HCT116 (cell line): Measurements from ENCODE around the gene FCHO1. TPM values are rescaled to one million over a fixed set of nuclear protein-coding genes. Genes with fewer than 3 reads are reported as not detected.

Source experiments
- ATAC-seq: fragments of 200-7000 bp; cut with Tn5 transposase; 2 replicates; pipeline ENCODE4 v1.9.1; 2020; ENCODE audit warnings: mild to moderate bottlenecking, moderate library complexity
- BruUV-seq: library from RNA; stranded (reverse); fragments of 400-500 nt; replicated peaks from 2 replicates; lab custom pipeline; 2021; lab: Mats Ljungman, UMichigan
- CTCF ChIA-PET: fragments of 300-600 bp; sonication (Branson Sonifier 250); formaldehyde crosslinking; loops from one replicate; lab custom pipeline; 2021; ENCODE audit warnings: antibody characterized with exemption; lab: Charles Lee
- POLR2A ChIA-PET: fragments of 300-600, 350-600 bp; sonication (Branson Sonifier 250); formaldehyde crosslinking; loops from one replicate; lab custom pipeline; 2021; ENCODE audit warnings: antibody characterized with exemption; lab: Charles Lee
- RAD21 ChIA-PET, 2 experiments: fragments of 300-600 bp; sonication (Branson Sonifier 250); formaldehyde crosslinking; loops; one replicate each; lab custom pipeline; 2023; ENCODE audit warnings: low total read pairs in 2 of 2; ENCODE audit not compliant: uncharacterized antibody in 2 of 2, unreplicated experiment in 2 of 2, low non-redundant PET in 1 of 2; lab: Charles Lee
- DNase-seq: peaks from one replicate; pipeline ENCODE4 v3.0.0-alpha.2; 2010; ENCODE audit warnings: low read depth, low spot score
- H2AFZ ChIP-seq: fragments of 200-600 bp; shearing (Covaris generic), sonication (generic); 2 replicates; pipeline ENCODE4 v1.6.1; 2017; ENCODE audit warnings: low read depth, mixed run types, mixed read lengths, antibody characterized with exemption, low read length; ENCODE audit not compliant: poor library complexity, severe bottlenecking
- H3K27ac ChIP-seq: 2 replicates; pipeline ENCODE4 v1.5.1; 2012; ENCODE audit warnings: low read depth, low read length
- H3K27me3 ChIP-seq: fragments of 200-600 bp; sonication (generic); 2 replicates; pipeline ENCODE4 v1.6.1; 2016; ENCODE audit warnings: mixed run types, low read length, mixed read lengths; ENCODE audit not compliant: insufficient read depth
- H3K36me3 ChIP-seq, 2 experiments: fragments of 200-500 bp in 1 of 2; fragments of 200-600 bp in 1 of 2; sonication (Bioruptor generic) in 1 of 2; sonication (generic) in 1 of 2; 2 replicates each; pipeline versions ENCODE4 v1.5.1 to v1.6.1; 2014 to 2016; ENCODE audit warnings: low read length in 2 of 2, inconsistent platforms in 1 of 2, mixed read lengths in 1 of 2, mixed run types in 1 of 2; ENCODE audit not compliant: insufficient read depth in 2 of 2, control insufficient read depth in 1 of 2
- H3K4me1 ChIP-seq, 2 experiments: fragments of 200-600 bp in 1 of 2; sonication (generic) in 1 of 2; 2 replicates each; pipeline versions ENCODE4 v1.5.1 to v1.6.1; 2012 to 2017; ENCODE audit warnings: low read length in 2 of 2, inconsistent platforms in 1 of 2, mild to moderate bottlenecking in 1 of 2, mixed read lengths in 1 of 2, mixed run types in 1 of 2, moderate library complexity in 1 of 2; ENCODE audit not compliant: insufficient read depth in 2 of 2, control insufficient read depth in 1 of 2
- H3K4me2 ChIP-seq: fragments of 200-600 bp; sonication (generic); 2 replicates; pipeline ENCODE4 v1.6.1; 2017; ENCODE audit warnings: mixed run types, low read length, mixed read lengths
- H3K4me3 ChIP-seq, 2 experiments: fragments of 200-600 bp in 1 of 2; sonication (generic) in 1 of 2; replicated peaks in 1 of 2; 2 replicates each; pipeline ENCODE4 v1.5.1; 2011 to 2016; ENCODE audit warnings: low read length in 2 of 2, control low read depth in 1 of 2, low read depth in 1 of 2, mild to moderate bottlenecking in 1 of 2, mixed read lengths in 1 of 2, mixed run types in 1 of 2
- H3K79me2 ChIP-seq: fragments of 200-600 bp; sonication (generic); 2 replicates; pipeline ENCODE4 v1.6.1; 2017; ENCODE audit warnings: mild to moderate bottlenecking, mixed run types, low read length, moderate library complexity, mixed read lengths; ENCODE audit not compliant: insufficient read depth
- H3K9ac ChIP-seq: fragments of 200-600 bp; sonication (generic); 2 replicates; pipeline ENCODE4 v1.6.1; 2016; ENCODE audit warnings: low read length, mixed read lengths
- H3K9me2 ChIP-seq: fragments of 200-600 bp; sonication (generic), shearing (Covaris generic); 2 replicates; pipeline ENCODE4 v1.6.1; 2017; ENCODE audit warnings: mixed run types, mild to moderate bottlenecking, moderate library complexity; ENCODE audit not compliant: insufficient read depth
- H3K9me3 ChIP-seq, 2 experiments: fragments of 200-500 bp in 1 of 2; fragments of 200-600 bp in 1 of 2; sonication (Bioruptor generic) in 1 of 2; sonication (generic) in 1 of 2; 2 replicates each; pipeline ENCODE4 v1.6.1; 2014 to 2017; ENCODE audit warnings: low read length in 2 of 2, mixed read lengths in 2 of 2, inconsistent platforms in 1 of 2, low read depth in 1 of 2, mild to moderate bottlenecking in 1 of 2, mixed run types in 1 of 2, moderate library complexity in 1 of 2; ENCODE audit not compliant: control insufficient read depth in 1 of 2, insufficient read depth in 1 of 2
- H4K20me1 ChIP-seq: fragments of 200-600 bp; sonication (generic), shearing (Covaris generic); 2 replicates; pipeline ENCODE4 v1.6.1; 2017; ENCODE audit warnings: mixed run types, mild to moderate bottlenecking, moderate library complexity; ENCODE audit not compliant: insufficient read depth
- CBX3 ChIP-seq: IDR thresholded peaks from 2 replicates; pipeline ENCODE4 v1.6.1; 2012; ENCODE audit warnings: low read depth
- CTCF ChIP-seq, 3 experiments: fragments of 200-600 bp in 1 of 3; sonication (generic) in 1 of 3; IDR thresholded peaks in 2 of 3; conservative IDR thresholded peaks in 1 of 3; 2 replicates each; pipeline ENCODE4 v1.5.1; 2012 to 2017; ENCODE audit warnings: low read depth in 2 of 3, low read length in 2 of 3, antibody characterized with exemption in 1 of 3, borderline replicate concordance in 1 of 3, control low read depth in 1 of 3, mild to moderate bottlenecking in 1 of 3, mixed read lengths in 1 of 3, mixed run types in 1 of 3, moderate library complexity in 1 of 3; ENCODE audit not compliant: insufficient read depth in 1 of 3
- EGR1 ChIP-seq: IDR thresholded peaks from 2 replicates; pipeline ENCODE4 v1.6.1; 2012; ENCODE audit warnings: low read depth
- FOSL1 ChIP-seq: IDR thresholded peaks from 2 replicates; pipeline ENCODE4 v1.6.1; 2012; ENCODE audit warnings: low read depth
- JUND ChIP-seq: IDR thresholded peaks from 2 replicates; pipeline ENCODE4 v1.6.1; 2012
- POLR2A ChIP-seq: IDR thresholded peaks from 2 replicates; pipeline ENCODE4 v1.7.0; 2011; ENCODE audit warnings: borderline replicate concordance; ENCODE audit not compliant: insufficient read depth, insufficient read length; ENCODE audit errors: extremely low read depth
- POLR2AphosphoS5 ChIP-seq: IDR thresholded peaks from 2 replicates; pipeline ENCODE4 v1.6.1; 2011; ENCODE audit warnings: mild to moderate bottlenecking, low read depth, low read length, moderate library complexity
- RAD21 ChIP-seq: IDR thresholded peaks from 2 replicates; pipeline ENCODE4 v1.6.1; 2012; ENCODE audit warnings: low read depth, mild to moderate bottlenecking
- REST ChIP-seq: IDR thresholded peaks from 2 replicates; pipeline ENCODE4 v1.6.1; 2012; ENCODE audit warnings: low read depth
- SIN3A ChIP-seq: IDR thresholded peaks from 2 replicates; pipeline ENCODE4 v1.6.1; 2012; ENCODE audit warnings: low read depth
- SP1 ChIP-seq: IDR thresholded peaks from 2 replicates; pipeline ENCODE4 v1.6.1; 2012; ENCODE audit warnings: low read depth
- YY1 ChIP-seq: IDR thresholded peaks from 2 replicates; pipeline ENCODE4 v1.6.1; 2011; ENCODE audit warnings: low read length, low read depth, moderate library complexity, mild to moderate bottlenecking; ENCODE audit not compliant: insufficient replicate concordance; ENCODE audit errors: extremely low read depth
- intact Hi-C: fragments of 100-400 bp; cut with micrococcal nuclease; formaldehyde crosslinking; loops from 2 replicates; pipeline ENCODE4 v1.10.0; 2022
- total RNA-seq: library from RNA; stranded (reverse); gene quantifications from one replicate; pipeline ENCODE4 v1.2.1, GENCODE V29; 2021; ENCODE audit not compliant: unreplicated experiment

Gene FCHO1
- total RNA-seq, 1 experiment from 2014 or later = 28.1 TPM

- Histone ChIP-seq H3K27me3 (no peaks in the 10 kb centered on the region), H3K4me2 (peak overlapping the region; percentile 93), H3K36me3 (no peaks in the 10 kb centered on the region), H3K27ac (peak overlapping the region; percentile 84), H3K4me1 (peaks cover 46 to 75% of the 10 kb centered on the region in 2 experiments), H3K9ac (peak overlapping the region; percentile 86), H3K79me2 (peaks cover 45% of the 10 kb centered on the region), H3K9me3 (no peaks in the 10 kb centered on the region)
- BruUV-seq = no TSS peak
- intact Hi-C loops = loop anchor here (2.0 to 5.0 kb wide), 2 partner anchors 18 to 45 kb away; no protein-coding TSS in a partner anchor
- ChIA-PET POLR2A (interaction anchor here (1.0 to 3.4 kb wide), 2 partner anchors 34 to 191 kb away, joined by 3 to 20 read pairs; no protein-coding TSS in a partner anchor), CTCF (interaction anchor here (1.3 to 2.7 kb wide), 2 partner anchors 14 to 31 kb away, joined by 3 to 10 read pairs; no protein-coding TSS in a partner anchor)
- TF ChIP-seq CBX3 = peak; percentile 57
- no peak for TF ChIP-seq EGR1
- TF ChIP-seq, all 23 proteins: peak for 1
- Histone ChIP-seq H3K9me2 (no peaks in the 10 kb centered on the region), H4K20me1 (no peaks in the 10 kb centered on the region), H2AFZ (no peak overlapping the region), H3K4me3 (peak overlapping the region; percentile 75 to 90)
- DNase-seq (no peak), ATAC-seq (peak; percentile 1; the same call in 1 of the 2 replicates)
- RAD21 ChIA-PET = interaction anchor here in 1 of 2 experiments (1.0 kb wide), 1 partner anchor 47 kb away, joined by 3 read pairs; no protein-coding TSS in a partner anchor
Observed at GRCh38 chr19:17796838-17797423, 45.7 kb downstream of the FCHO1 start.

GRCh38 chr19:17797424-17798201 lies 46.3 kb downstream of the FCHO1 start:
- Histone ChIP-seq H3K9ac (peak overlapping the region; percentile 86), H3K9me2 (no peaks in the 10 kb centered on the region), H3K79me2 (peaks cover 45% of the 10 kb centered on the region), H3K4me2 (peak overlapping the region; percentile 93), H3K4me1 (peaks cover 40 to 73% of the 10 kb centered on the region in 2 experiments), H3K4me3 (peak overlapping the region; percentile 24 to 75), H3K9me3 (no peaks in the 10 kb centered on the region), H3K27ac (peak overlapping the region; percentile 84), H3K27me3 (no peaks in the 10 kb centered on the region), H3K36me3 (no peaks in the 10 kb centered on the region), H2AFZ (no peak overlapping the region), H4K20me1 (no peaks in the 10 kb centered on the region)
- ATAC-seq (peak; percentile 76), DNase-seq (peak; percentile 94)
- BruUV-seq = no TSS peak
- intact Hi-C loops = loop anchor here (2.0 to 5.0 kb wide), 2 partner anchors 19 to 45 kb away; no protein-coding TSS in a partner anchor
- ChIA-PET POLR2A (interaction anchor here (1.0 to 3.4 kb wide), 2 partner anchors 33 to 192 kb away, joined by 3 to 20 read pairs; no protein-coding TSS in a partner anchor), RAD21 (no interaction called here), CTCF (interaction anchor here (1.3 kb wide), 1 partner anchor 14 kb away, joined by 3 read pairs; no protein-coding TSS in a partner anchor)
- TF ChIP-seq FOSL1 = peak; percentile 94
- no peak for TF ChIP-seq CTCF (IDR thresholded peaks at IDR 0.05 in 2 of 3, conservative IDR thresholded peaks at IDR 0.05 in 1 of 3; ENCODE audit: borderline replicate concordance in 1 of 3, insufficient read depth in 1 of 3, low read depth in 2 of 3, low read length in 2 of 3)
- peak; percentile 92 for TF ChIP-seq SP1
- TF ChIP-seq RAD21 = no peak
- TF ChIP-seq YY1 = peak; percentile 54
- TF ChIP-seq SIN3A = peak; percentile 98
- TF ChIP-seq POLR2A = no peak
- peak; percentile 64 for TF ChIP-seq POLR2AphosphoS5
- TF ChIP-seq EGR1 = no peak
- peak; percentile 84 for TF ChIP-seq JUND
- TF ChIP-seq REST = no peak
